Vagina (tissue), 2 donors: Measurements from ENCODE around the gene LRMDA. TPM values are rescaled to one million over a fixed set of nuclear protein-coding genes. Genes with fewer than 3 reads are reported as not detected.

Source experiments
- DNase-seq, 2 donors: peaks; one replicate each; pipeline ENCODE4 v3.0.0-alpha.2; 2017; ENCODE audit errors: extremely low spot score in 2 of 2
- H3K27ac ChIP-seq: fragments of 200-600 bp; sonication (generic); one replicate; pipeline ENCODE4 v1.5.1; 2019
- H3K27me3 ChIP-seq: fragments of 200-600 bp; sonication (generic); one replicate; pipeline ENCODE4 v1.5.1; 2019
- H3K36me3 ChIP-seq, 2 donors: fragments of 200-600 bp; sonication (generic); one replicate each; pipeline ENCODE4 v1.5.1; 2017 to 2019
- H3K4me1 ChIP-seq: fragments of 200-600 bp; sonication (generic); one replicate; pipeline ENCODE4 v1.5.1; 2019
- H3K4me3 ChIP-seq, 2 donors: fragments of 200-600 bp; sonication (generic); 1 replicate in 1 of 2; 2 replicates in 1 of 2; pipeline ENCODE4 v1.5.1; 2016 to 2019
- H3K9me3 ChIP-seq: fragments of 200-600 bp; sonication (generic); one replicate; pipeline ENCODE4 v1.5.1; 2019
- CTCF ChIP-seq, 3 experiments: fragments of 450-650 bp in 2 of 3; fragments of 200-600 bp in 1 of 3; sonication (generic) in 1 of 3; IDR thresholded peaks; one replicate each; pipeline ENCODE4 v1.5.1; 2017 to 2019; ENCODE audit warnings: antibody characterized with exemption in 3 of 3, mild to moderate bottlenecking in 2 of 3, moderate library complexity in 2 of 3
- POLR2A ChIP-seq, 2 donors: fragments of 450-650 bp; IDR thresholded peaks; one replicate each; pipeline ENCODE4 v1.6.1; 2017; ENCODE audit warnings: antibody characterized with exemption in 2 of 2, mild to moderate bottlenecking in 2 of 2, moderate library complexity in 2 of 2
- POLR2AphosphoS5 ChIP-seq, 2 donors: sonication (generic); formaldehyde crosslinking; IDR thresholded peaks; one replicate each; pipeline ENCODE4 v1.9.0; 2017; ENCODE audit warnings: antibody characterized with exemption in 2 of 2, mild to moderate bottlenecking in 2 of 2, low read depth in 1 of 2; ENCODE audit not compliant: insufficient read depth in 1 of 2
- intact Hi-C: fragments of 100-400 bp; cut with DNase I; formaldehyde crosslinking; loops from one replicate; pipeline ENCODE4 v1.15.1; 2023
- total RNA-seq: library from RNA; depleted of rRNA; stranded (reverse); fragments of >200 nt; gene quantifications from one replicate; pipeline ENCODE4 v1.2.3, GENCODE V29; 2016

LRMDA gene
- total RNA-seq, 1 donor from 2014 or later = 22.6 TPM

- Histone ChIP-seq H3K9me3 (no peaks in the 10 kb centered on the region), H3K27me3 (no peaks in the 10 kb centered on the region), H3K27ac (peak overlapping the region; percentile 24), H3K36me3 (no peaks in the 10 kb centered on the region), H3K4me3 (no peak overlapping the region), H3K4me1 (peaks cover 58% of the 10 kb centered on the region)
- no peak for DNase-seq
- intact Hi-C loops = loop anchor here (10.0 kb wide), 1 partner anchor 437 kb away; no protein-coding TSS in a partner anchor
- TF ChIP-seq POLR2AphosphoS5 (IDR thresholded peaks at IDR 0.05; ENCODE audit: insufficient read depth in 1 of 2, low read depth in 1 of 2) (no peak), POLR2A (IDR thresholded peaks at IDR 0.05) (no peak), CTCF (IDR thresholded peaks at IDR 0.05) (no peak)
Measured at GRCh38 chr10:76557366-76557765, 1125.9 kb downstream of the LRMDA start.

GRCh38 chr10:76558586-76558985, 1127.2 kb downstream of the LRMDA start:
- no peak for DNase-seq
- Histone ChIP-seq H3K9me3 (no peaks in the 10 kb centered on the region), H3K27me3 (no peaks in the 10 kb centered on the region), H3K27ac (peak overlapping the region; percentile 24), H3K4me3 (no peak overlapping the region), H3K36me3 (no peaks in the 10 kb centered on the region), H3K4me1 (peaks cover 49% of the 10 kb centered on the region)
- intact Hi-C loops = loop anchor here (10.0 kb wide), 1 partner anchor 436 kb away; no protein-coding TSS in a partner anchor
- TF ChIP-seq CTCF (IDR thresholded peaks at IDR 0.05) (no peak), POLR2AphosphoS5 (IDR thresholded peaks at IDR 0.05; ENCODE audit: insufficient read depth in 1 of 2, low read depth in 1 of 2) (no peak), POLR2A (IDR thresholded peaks at IDR 0.05) (no peak)

- no peaks in the 10 kb centered on the region for H3K36me3 ChIP-seq
- intact Hi-C loops = loop anchor here (10.0 kb wide), 1 partner anchor 436 kb away; no protein-coding TSS in a partner anchor
Measured at GRCh38 chr10:76558996-76559891, 1127.8 kb downstream of the LRMDA start.

GRCh38 chr10:76559892-76560220, 1128.4 kb downstream of the LRMDA start:
- H3K27ac ChIP-seq = peak overlapping the region; percentile 85

More at GRCh38 chr10:76558996-76559891, 1127.8 kb downstream of the LRMDA start:
- no peak overlapping the region for H3K4me3 ChIP-seq
- H3K9me3 ChIP-seq = no peaks in the 10 kb centered on the region
- H3K27ac ChIP-seq = peak overlapping the region; percentile 73
- peaks cover 42% of the 10 kb centered on the region for H3K4me1 ChIP-seq
- DNase-seq = no peak
- TF ChIP-seq CTCF (IDR thresholded peaks at IDR 0.05) = no peak
- TF ChIP-seq POLR2A (IDR thresholded peaks at IDR 0.05) = no peak
- peak; percentile 14 to 24 for TF ChIP-seq POLR2AphosphoS5 (IDR thresholded peaks at IDR 0.05; ENCODE audit: insufficient read depth in 1 of 2, low read depth in 1 of 2)
- H3K27me3 ChIP-seq = no peaks in the 10 kb centered on the region

GRCh38 chr10:76560338-76560737, 1128.9 kb downstream of the LRMDA start:
- peaks cover 31% of the 10 kb centered on the region for H3K4me1 ChIP-seq
- H3K27me3 ChIP-seq = no peaks in the 10 kb centered on the region
- no peaks in the 10 kb centered on the region for H3K9me3 ChIP-seq
- H3K4me3 ChIP-seq = no peak overlapping the region
- TF ChIP-seq CTCF (IDR thresholded peaks at IDR 0.05) = no peak
- no peak for TF ChIP-seq POLR2A (IDR thresholded peaks at IDR 0.05)
- TF ChIP-seq POLR2AphosphoS5 (IDR thresholded peaks at IDR 0.05; ENCODE audit: insufficient read depth in 1 of 2, low read depth in 1 of 2) = no peak
- intact Hi-C loops = no loop called here
- H3K36me3 ChIP-seq = no peaks in the 10 kb centered on the region
- H3K27ac ChIP-seq = peak overlapping the region; percentile 85
- no peak for DNase-seq

More at GRCh38 chr10:76559892-76560220, 1128.4 kb downstream of the LRMDA start:
- H3K4me1 ChIP-seq = peaks cover 36% of the 10 kb centered on the region
- no peaks in the 10 kb centered on the region for H3K36me3 ChIP-seq
- no peak overlapping the region for H3K4me3 ChIP-seq
- intact Hi-C loops = loop anchor here (10.0 kb wide), 1 partner anchor 435 kb away; no protein-coding TSS in a partner anchor
- H3K9me3 ChIP-seq = no peaks in the 10 kb centered on the region
- H3K27me3 ChIP-seq = no peaks in the 10 kb centered on the region
- DNase-seq = no peak
- TF ChIP-seq POLR2AphosphoS5 (IDR thresholded peaks at IDR 0.05; ENCODE audit: insufficient read depth in 1 of 2, low read depth in 1 of 2) (peak; percentile 36 to 57), POLR2A (IDR thresholded peaks at IDR 0.05) (no peak)
